Transverse colon (tissue), 4 donors: ENCODE measurements around the gene XYLT1. TPM values are rescaled to one million over a fixed set of nuclear protein-coding genes. Genes with fewer than 3 reads are reported as not detected.

Experiments used
- DNase-seq: peaks from one replicate; pipeline ENCODE4 v3.0.0-alpha.2; 2019
- H3K27ac ChIP-seq, 4 donors: fragments of 200-600 bp; sonication (generic); 2 replicates each; pipeline ENCODE4 v1.5.1; 2016 to 2018; ENCODE audit warnings: inconsistent platforms in 4 of 4
- H3K27me3 ChIP-seq: fragments of 200-600 bp; sonication (generic); 2 replicates; pipeline ENCODE4 v1.5.1; 2017; ENCODE audit warnings: inconsistent platforms
- H3K36me3 ChIP-seq, 4 donors: fragments of 200-600 bp; sonication (generic); 2 replicates each; pipeline ENCODE4 v1.5.1; 2017 to 2019; ENCODE audit warnings: inconsistent platforms in 4 of 4
- H3K4me1 ChIP-seq, 4 donors: fragments of 200-600 bp; sonication (generic); 2 replicates each; pipeline ENCODE4 v1.5.1; 2017 to 2020; ENCODE audit warnings: inconsistent platforms in 4 of 4
- H3K4me3 ChIP-seq, 4 donors: fragments of 200-600 bp; sonication (generic); 1 replicate in 1 of 4; 2 replicates in 3 of 4; pipeline versions ENCODE4 v1.5.1 to v1.6.1; 2017 to 2019; ENCODE audit warnings: inconsistent platforms in 4 of 4
- H3K9me3 ChIP-seq, 2 donors: fragments of 200-600 bp; sonication (generic); 2 replicates each; pipeline ENCODE4 v1.5.1; 2017 to 2019; ENCODE audit warnings: inconsistent platforms in 2 of 2
- CTCF ChIP-seq, 5 experiments: fragments of 200-600 bp in 3 of 5; fragments of 450-650 bp in 2 of 5; sonication (generic) in 3 of 5; IDR thresholded peaks; 1 replicate in 2 of 5; 2 replicates in 3 of 5; pipeline ENCODE4 v1.5.1; 2016 to 2017; ENCODE audit warnings: antibody characterized with exemption in 5 of 5, inconsistent platforms in 3 of 5, mild to moderate bottlenecking in 2 of 5, moderate library complexity in 1 of 5
- EP300 ChIP-seq: sonication (generic); formaldehyde crosslinking; IDR thresholded peaks from one replicate; pipeline ENCODE4 v1.6.1; 2017; ENCODE audit warnings: antibody characterized with exemption, low read depth
- POLR2A ChIP-seq: fragments of 450-650 bp; IDR thresholded peaks from one replicate; pipeline ENCODE4 v1.6.1; 2016; ENCODE audit warnings: antibody characterized with exemption, mild to moderate bottlenecking, moderate library complexity
- POLR2AphosphoS5 ChIP-seq, 3 donors: sonication (generic); formaldehyde crosslinking; IDR thresholded peaks; one replicate each; pipeline ENCODE4 v1.6.1; 2016; ENCODE audit warnings: antibody characterized with exemption in 3 of 3
- whole genome bisulfite sequencing, 2 donors: methylation state at CpG; one replicate each; pipeline ENCODE4 v1.1.5; 2018; ENCODE audit warnings: low coverage in 1 of 2; 5-methylcytosine and 5-hydroxymethylcytosine counted together
- in situ Hi-C, 4 donors: fragments of 200-750 bp; cut with MboI; loops; one replicate each; pipeline versions ENCODE4 v1.15.0 to v1.15.1; 2017; ENCODE audit warnings: low sequenced_read_pairs in 3 of 4, low pct_ligation_motif_present in 1 of 4, low pct_unique_long_range_greater_than_20kb in 1 of 4
- intact Hi-C: fragments of 100-400 bp; cut with DNase I; formaldehyde crosslinking; loops from one replicate; pipeline ENCODE4 v1.15.1; 2023; ENCODE audit warnings: low total_unique reads
- total RNA-seq, 4 donors: library from RNA; depleted of rRNA; stranded (reverse); fragments of >200 nt; gene quantifications; one replicate each; pipeline ENCODE4 v1.1.0, GENCODE V29; 2016

XYLT1 gene
- total RNA-seq, 4 donors from 2014 or later, result 22.3 to 44.6 (median 39.4) TPM

DNA sequence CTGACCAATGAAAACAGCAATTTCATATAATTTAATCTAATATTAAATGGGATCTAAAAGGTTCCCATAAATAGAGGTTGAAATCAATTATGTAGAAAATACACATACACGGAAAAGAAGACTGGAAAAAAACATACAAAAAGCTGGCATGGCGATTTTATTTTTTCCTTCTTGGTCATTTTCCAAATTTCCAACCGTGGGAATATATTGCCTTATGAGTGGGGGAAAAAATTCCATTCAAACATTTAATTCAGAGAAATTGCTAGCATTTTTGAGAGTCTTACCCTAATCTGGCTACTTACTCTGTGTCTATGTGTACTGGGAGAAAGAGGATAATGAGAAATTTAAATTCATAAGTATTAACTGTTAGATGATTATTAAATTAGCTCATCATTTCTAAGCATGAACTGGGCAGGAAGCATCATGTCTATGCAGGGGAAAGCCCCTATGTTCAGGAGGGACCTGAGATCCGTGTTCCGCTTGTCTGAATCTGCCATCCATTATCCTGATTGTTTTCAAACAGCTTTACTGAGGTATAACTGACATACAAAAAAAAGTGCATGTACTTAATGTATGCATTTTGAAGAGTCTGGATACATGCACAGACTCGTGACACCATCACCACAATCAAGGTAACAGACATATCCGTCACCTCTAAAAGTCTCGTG is 145.2 kb downstream of the XYLT1 start:
- peaks cover 13 to 24% (median 17%) of the 10 kb centered on the region in 4 donors for H3K4me1 ChIP-seq
- in situ Hi-C loops (no loop called here), intact Hi-C loops (no loop called here)
- no peak for TF ChIP-seq CTCF (IDR thresholded peaks at IDR 0.05)
- no peak for TF ChIP-seq EP300
- TF ChIP-seq POLR2AphosphoS5 (IDR thresholded peaks at IDR 0.05), result no peak
- TF ChIP-seq POLR2A, result no peak
- no peak overlapping the region for H3K4me3 ChIP-seq
- H3K36me3 ChIP-seq, result no peaks in the 10 kb centered on the region
- H3K27ac ChIP-seq, result no peak overlapping the region
- H3K27me3 ChIP-seq, result no peaks in the 10 kb centered on the region
- no peak for DNase-seq
- WGBS, 2 donors, result 81 to 88% methylated on average over 8 of the region's 8 CpGs
- H3K9me3 ChIP-seq, result no peaks in the 10 kb centered on the region

- no peak for TF ChIP-seq POLR2A
- no peak for TF ChIP-seq CTCF (IDR thresholded peaks at IDR 0.05)
- TF ChIP-seq EP300, result no peak
- TF ChIP-seq POLR2AphosphoS5 (IDR thresholded peaks at IDR 0.05), result no peak
- intact Hi-C loops, result no loop called here
- H3K27me3 ChIP-seq, result no peaks in the 10 kb centered on the region
- no peak overlapping the region for H3K27ac ChIP-seq
- H3K4me3 ChIP-seq, result no peak overlapping the region
- H3K9me3 ChIP-seq, result no peaks in the 10 kb centered on the region
- whole genome bisulfite sequencing, 2 donors, result 86 to 93% methylated on average over 6 to 10 of the region's 10 CpGs
- in situ Hi-C loops, result no loop called here
- peaks cover 9 to 21% (median 13%) of the 10 kb centered on the region in 4 donors for H3K4me1 ChIP-seq
- no peak for DNase-seq
- no peaks in the 10 kb centered on the region for H3K36me3 ChIP-seq
These were observed 146.3 kb downstream of the XYLT1 start for GRCh38 chr16:17324451-17324850.

DNA sequence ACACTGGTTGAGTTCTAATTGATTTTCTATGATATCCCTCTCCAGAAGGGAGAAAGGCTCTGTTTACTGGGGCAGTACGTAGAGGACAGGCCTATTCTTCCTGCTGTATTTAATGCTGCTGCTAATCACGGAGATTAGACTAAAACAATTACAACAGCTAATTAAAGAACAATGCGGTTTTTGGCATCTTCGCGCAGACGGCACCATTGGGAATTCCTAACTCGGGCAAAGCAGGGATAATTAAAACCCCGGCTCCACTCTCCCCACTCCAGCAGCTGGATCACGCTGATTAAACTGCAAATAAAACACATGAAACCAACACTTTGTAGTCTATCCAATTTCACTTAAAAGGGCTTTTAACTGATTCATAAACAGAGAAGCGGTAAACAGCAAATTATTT is 147.6 kb downstream of the XYLT1 start:
- no peak overlapping the region for H3K27ac ChIP-seq
- peaks cover 4 to 15% (median 5%) of the 10 kb centered on the region in 4 donors for H3K4me1 ChIP-seq
- TF ChIP-seq EP300, result no peak
- TF ChIP-seq CTCF (IDR thresholded peaks at IDR 0.05), result no peak
- TF ChIP-seq POLR2AphosphoS5 (IDR thresholded peaks at IDR 0.05), result no peak
- TF ChIP-seq POLR2A, result no peak
- in situ Hi-C loops (no loop called here), intact Hi-C loops (no loop called here)
- no peaks in the 10 kb centered on the region for H3K9me3 ChIP-seq
- H3K36me3 ChIP-seq, result no peaks in the 10 kb centered on the region
- no peak overlapping the region for H3K4me3 ChIP-seq
- 87 to 89% methylated on average over 3 to 10 of the region's 10 CpGs for WGBS, 2 donors
- no peaks in the 10 kb centered on the region for H3K27me3 ChIP-seq
- no peak for DNase-seq

GRCh38 chr16:17321824-17322223 is 148.9 kb downstream of the XYLT1 start:
- in situ Hi-C loops, result no loop called here
- TF ChIP-seq POLR2A (no peak), POLR2AphosphoS5 (IDR thresholded peaks at IDR 0.05) (no peak), CTCF (IDR thresholded peaks at IDR 0.05) (no peak), EP300 (no peak)
- H3K27ac ChIP-seq, result no peak overlapping the region
- intact Hi-C loops, result no loop called here
- no peaks in the 10 kb centered on the region for H3K9me3 ChIP-seq
- H3K4me1 ChIP-seq, result peaks cover 4 to 15% (median 5%) of the 10 kb centered on the region in 4 donors
- no peaks in the 10 kb centered on the region for H3K36me3 ChIP-seq
- no peaks in the 10 kb centered on the region for H3K27me3 ChIP-seq
- no peak for DNase-seq
- 80 to 95% methylated on average over 4 to 6 of the region's 6 CpGs for WGBS, 2 donors
- H3K4me3 ChIP-seq, result no peak overlapping the region
